Cardiac ventricle fibroblast (primary cell): Measurements from ENCODE around the gene PIGP. TPM values are rescaled to one million over a fixed set of nuclear protein-coding genes. Genes with fewer than 3 reads are reported as not detected.

Experiments used
- total RNA-seq: library from RNA; depleted of rRNA; stranded (reverse); fragments of >200 nt; gene quantifications from 2 replicates; pipeline ENCODE4 v1.2.3, GENCODE V29; 2015

Gene PIGP
- 12.7 and 21.5 TPM in 2 replicates for total RNA-seq

GRCh38 chr21:37072988-37073416, at the start of gene PIGP, which contains the start of gene TTC3:
Gene PIGP, minus strand, starts transcription at chr21:37073071. Its CDS starts 556 bp downstream, at chr21:37072515.
Gene TTC3, plus strand, starts transcription at chr21:37073254. Its CDS starts 14,004 bp downstream, at chr21:37087258.

Other genes with a start within 250 kb of the PIGP start
- gene HLCS, start 106.4 kb downstream of the PIGP start, total RNA-seq, result 15.7 and 17.5 TPM in 2 replicates
- gene RIPPLY3, start 66.4 kb downstream of the PIGP start, total RNA-seq, result not detected in 2 replicates
- 132 and 155 TPM in 2 replicates for gene TTC3, start 183 bp upstream of the PIGP start, total RNA-seq
- 45.2 and 57.4 TPM in 2 replicates for gene VPS26C, start 194.3 kb upstream of the PIGP start, total RNA-seq